GM10266 (cell line): ENCODE data around the gene SMIM45.

Experiments
- DNase-seq: peaks from one replicate; pipeline ENCODE4 v3.0.0; 2012; ENCODE audit errors: extremely low spot score
- CTCF ChIP-seq: IDR thresholded peaks from 2 replicates; pipeline ENCODE4 v1.5.1; 2012; ENCODE audit warnings: mild to moderate bottlenecking, low read depth; ENCODE audit not compliant: control insufficient read depth, insufficient read depth; ENCODE audit errors: missing control alignments

SMIM45 gene

DNA sequence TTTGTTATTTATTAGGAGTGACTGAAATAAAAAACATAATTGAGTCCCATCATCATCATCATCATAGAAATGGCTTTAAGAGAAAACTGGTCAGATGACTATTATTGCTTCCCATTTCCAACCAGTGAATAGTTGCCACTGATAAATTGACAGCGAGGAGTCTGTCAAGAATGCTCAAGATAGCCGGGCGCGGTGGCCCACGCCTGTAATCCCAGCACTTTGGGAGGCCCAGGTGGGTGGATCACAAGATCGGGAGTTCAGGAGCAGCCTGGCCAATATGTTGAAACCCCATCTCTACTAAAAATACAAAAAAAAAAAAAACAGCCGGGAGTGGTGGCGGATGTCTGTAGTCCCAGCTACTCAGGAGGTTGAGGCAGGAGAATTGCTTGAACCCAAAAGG, 48.5 kb downstream of the SMIM45 start:
- TF ChIP-seq CTCF = no peak
- DNase-seq = no peak

GRCh38 chr22:42001121-42001520, 49.2 kb downstream of the SMIM45 start:
- no peak for DNase-seq
- TF ChIP-seq CTCF = no peak

GRCh38 chr22:42001706-42002105, 49.8 kb downstream of the SMIM45 start:
- no peak for TF ChIP-seq CTCF
- DNase-seq = no peak

- TF ChIP-seq CTCF = no peak
- no peak for DNase-seq
These were observed 56.0 kb downstream of the SMIM45 start for GRCh38 chr22:42007922-42008321.
